ENCODE data around the gene CNTNAP2. TPM values are rescaled to one million over a fixed set of nuclear protein-coding genes. Genes with fewer than 3 reads are reported as not detected.

The CNTNAP2 gene
- total RNA-seq, 1 donor from 2014 or later: 2.2 TPM

GRCh38 chr7:148022832-148023231 lies 1906.2 kb downstream of the CNTNAP2 start:
- Histone ChIP-seq H3K36me3 (no peaks in the 10 kb centered on the region), H3K27ac (no peak overlapping the region), H3K27me3 (no peaks in the 10 kb centered on the region), H3K4me3 (no peak overlapping the region), H3K4me1 (no peaks in the 10 kb centered on the region), H3K9me3 (no peaks in the 10 kb centered on the region)
- intact Hi-C loops (cut with DNase I): no loop called here
- TF ChIP-seq, protein P1, sequence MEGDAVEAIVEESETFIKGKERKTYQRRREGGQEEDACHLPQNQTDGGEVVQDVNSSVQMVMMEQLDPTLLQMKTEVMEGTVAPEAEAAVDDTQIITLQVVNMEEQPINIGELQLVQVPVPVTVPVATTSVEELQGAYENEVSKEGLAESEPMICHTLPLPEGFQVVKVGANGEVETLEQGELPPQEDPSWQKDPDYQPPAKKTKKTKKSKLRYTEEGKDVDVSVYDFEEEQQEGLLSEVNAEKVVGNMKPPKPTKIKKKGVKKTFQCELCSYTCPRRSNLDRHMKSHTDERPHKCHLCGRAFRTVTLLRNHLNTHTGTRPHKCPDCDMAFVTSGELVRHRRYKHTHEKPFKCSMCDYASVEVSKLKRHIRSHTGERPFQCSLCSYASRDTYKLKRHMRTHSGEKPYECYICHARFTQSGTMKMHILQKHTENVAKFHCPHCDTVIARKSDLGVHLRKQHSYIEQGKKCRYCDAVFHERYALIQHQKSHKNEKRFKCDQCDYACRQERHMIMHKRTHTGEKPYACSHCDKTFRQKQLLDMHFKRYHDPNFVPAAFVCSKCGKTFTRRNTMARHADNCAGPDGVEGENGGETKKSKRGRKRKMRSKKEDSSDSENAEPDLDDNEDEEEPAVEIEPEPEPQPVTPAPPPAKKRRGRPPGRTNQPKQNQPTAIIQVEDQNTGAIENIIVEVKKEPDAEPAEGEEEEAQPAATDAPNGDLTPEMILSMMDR (IDR thresholded peaks at IDR 0.05): no peak
- TF ChIP-seq POLR2AphosphoS5 (IDR thresholded peaks at IDR 0.05; ENCODE audit: insufficient read depth in 1 of 2, low read depth in 1 of 2) (no peak), POLR2A (IDR thresholded peaks at IDR 0.05) (no peak)
- DNase-seq (ENCODE audit: extremely low spot score in 2 of 2): no peak

DNA sequence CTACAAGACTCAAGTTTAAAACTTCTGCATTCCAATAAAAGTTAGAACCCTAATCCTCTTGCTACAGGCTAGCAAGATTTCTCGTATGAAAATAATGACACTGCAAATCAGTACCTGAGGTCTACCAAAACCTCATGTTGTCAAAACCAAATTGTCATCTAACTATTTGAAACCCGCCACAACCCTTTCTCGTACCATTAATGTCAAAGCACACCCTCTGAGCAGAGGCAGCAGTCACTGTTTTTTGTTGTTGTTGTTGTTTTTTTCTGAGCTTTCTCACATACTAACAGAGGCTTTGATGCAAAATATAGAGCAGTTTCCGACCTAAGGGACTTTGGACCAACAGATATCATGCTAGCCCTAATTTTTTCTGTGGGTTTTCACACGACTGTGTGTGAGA lies 1910.1 kb downstream of the CNTNAP2 start:
- Histone ChIP-seq H3K4me3 (no peak overlapping the region), H3K9me3 (no peaks in the 10 kb centered on the region), H3K36me3 (no peaks in the 10 kb centered on the region), H3K27ac (no peak overlapping the region), H3K4me1 (no peaks in the 10 kb centered on the region), H3K27me3 (no peaks in the 10 kb centered on the region)
- TF ChIP-seq POLR2A (IDR thresholded peaks at IDR 0.05) (no peak), POLR2AphosphoS5 (IDR thresholded peaks at IDR 0.05; ENCODE audit: insufficient read depth in 1 of 2, low read depth in 1 of 2) (no peak)
- TF ChIP-seq, protein P1 (IDR thresholded peaks at IDR 0.05): no peak
- intact Hi-C loops (cut with DNase I): no loop called here
- DNase-seq (ENCODE audit: extremely low spot score in 2 of 2): no peak

DNA sequence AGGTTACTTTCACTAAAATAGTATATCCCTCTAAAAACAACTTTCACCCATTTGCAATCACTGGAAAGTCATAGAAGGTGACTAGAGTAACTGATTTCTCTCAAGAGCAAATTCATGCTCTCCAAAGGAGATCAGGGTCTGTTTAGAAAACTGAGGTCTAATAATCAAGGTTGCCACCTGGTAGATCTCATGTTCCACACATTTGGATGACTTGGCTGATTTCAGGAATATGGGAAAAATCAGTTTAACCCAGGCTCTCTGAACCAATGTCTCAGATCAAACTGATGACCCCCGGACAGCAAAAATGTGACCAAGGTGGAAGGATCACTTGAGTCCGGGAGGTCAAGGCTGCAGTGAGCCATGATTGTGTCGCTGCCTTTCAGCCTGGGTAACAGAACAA lies 1911.6 kb downstream of the CNTNAP2 start:
- DNase-seq (ENCODE audit: extremely low spot score in 2 of 2): no peak
- Histone ChIP-seq H3K36me3 (no peaks in the 10 kb centered on the region), H3K4me1 (no peaks in the 10 kb centered on the region), H3K4me3 (no peak overlapping the region), H3K27me3 (no peaks in the 10 kb centered on the region), H3K9me3 (no peaks in the 10 kb centered on the region), H3K27ac (no peak overlapping the region)
- TF ChIP-seq POLR2AphosphoS5 (IDR thresholded peaks at IDR 0.05; ENCODE audit: insufficient read depth in 1 of 2, low read depth in 1 of 2): no peak
- TF ChIP-seq POLR2A (IDR thresholded peaks at IDR 0.05): no peak
- intact Hi-C loops (cut with DNase I): no loop called here

GRCh38 chr7:148031019-148031418 lies 1914.4 kb downstream of the CNTNAP2 start:
- intact Hi-C loops (cut with DNase I): no loop called here
- H3K4me3 ChIP-seq: no peak overlapping the region
- no peaks in the 10 kb centered on the region for H3K36me3 ChIP-seq
- H3K9me3 ChIP-seq: no peaks in the 10 kb centered on the region
- H3K4me1 ChIP-seq: no peaks in the 10 kb centered on the region
- H3K27ac ChIP-seq: no peak overlapping the region
- no peaks in the 10 kb centered on the region for H3K27me3 ChIP-seq
- no peak for DNase-seq (ENCODE audit: extremely low spot score in 2 of 2)
- TF ChIP-seq POLR2A (IDR thresholded peaks at IDR 0.05) (no peak), POLR2AphosphoS5 (IDR thresholded peaks at IDR 0.05; ENCODE audit: insufficient read depth in 1 of 2, low read depth in 1 of 2) (no peak)
- TF ChIP-seq, protein P1 (IDR thresholded peaks at IDR 0.05): no peak

- no peaks in the 10 kb centered on the region for H3K4me1 ChIP-seq
- intact Hi-C loops (cut with DNase I): no loop called here
- TF ChIP-seq POLR2A (IDR thresholded peaks at IDR 0.05): no peak
- TF ChIP-seq, protein P1 (IDR thresholded peaks at IDR 0.05): no peak
- TF ChIP-seq POLR2AphosphoS5 (IDR thresholded peaks at IDR 0.05; ENCODE audit: insufficient read depth in 1 of 2, low read depth in 1 of 2): no peak
- no peak overlapping the region for H3K4me3 ChIP-seq
- no peaks in the 10 kb centered on the region for H3K27me3 ChIP-seq
- H3K27ac ChIP-seq: no peak overlapping the region
- DNase-seq (ENCODE audit: extremely low spot score in 2 of 2): no peak
- H3K36me3 ChIP-seq: no peaks in the 10 kb centered on the region
- H3K9me3 ChIP-seq: no peaks in the 10 kb centered on the region
Measured at GRCh38 chr7:148031811-148032210, 1915.2 kb downstream of the CNTNAP2 start.
